Kidney (tissue), 14 donors: ENCODE results near the gene TPP1. TPM values are rescaled to one million over a fixed set of nuclear protein-coding genes. Genes with fewer than 3 reads are reported as not detected.

Source experiments
- DNase-seq, 5 donors: peaks; one replicate each; pipeline ENCODE4 v3.0.0-alpha.2; 2013 to 2020
- FAIRE-seq: peaks from 2 replicates; lab custom pipeline; 2012; peaks lifted over from hg19 to GRCh38; lab: Jason Lieb, UNC
- H3K27ac ChIP-seq, 2 donors: one replicate each; pipeline ENCODE4 v1.7.0; 2013; ENCODE audit warnings: low read depth in 2 of 2, low read length in 2 of 2, inconsistent platforms in 1 of 2
- H3K27me3 ChIP-seq: one replicate; pipeline ENCODE4 v1.7.1; 2013; ENCODE audit warnings: low read length, inconsistent platforms; ENCODE audit not compliant: control insufficient read depth, insufficient read depth
- H3K36me3 ChIP-seq, 3 donors: one replicate each; pipeline versions ENCODE4 v1.7.0 to v1.7.1; 2013; ENCODE audit warnings: low read length in 3 of 3, control low read depth in 1 of 3, inconsistent platforms in 1 of 3; ENCODE audit not compliant: insufficient read depth in 3 of 3, control insufficient read depth in 2 of 3
- H3K4me1 ChIP-seq, 3 donors: one replicate each; pipeline versions ENCODE4 v1.7.0 to v1.7.1; 2013; ENCODE audit warnings: low read length in 3 of 3, inconsistent platforms in 1 of 3, low read depth in 1 of 3; ENCODE audit not compliant: control insufficient read depth in 2 of 3, insufficient read depth in 2 of 3
- H3K4me3 ChIP-seq, 3 donors: one replicate each; pipeline versions ENCODE4 v1.7.0 to v1.8.1; 2013; ENCODE audit warnings: low read length in 3 of 3, control low read depth in 1 of 3, inconsistent platforms in 1 of 3
- H3K9ac ChIP-seq, 3 donors: one replicate each; pipeline versions ENCODE4 v1.7.0 to v1.7.1; 2013; ENCODE audit warnings: low read length in 3 of 3, control low read depth in 1 of 3, inconsistent platforms in 1 of 3
- H3K9me3 ChIP-seq, 3 donors: one replicate each; pipeline versions ENCODE4 v1.7.0 to v1.7.1; 2013; ENCODE audit warnings: low read length in 3 of 3, control low read depth in 1 of 3, inconsistent platforms in 1 of 3; ENCODE audit not compliant: control insufficient read depth in 2 of 3, insufficient read depth in 1 of 3
- intact Hi-C: fragments of 100-400 bp; cut with DNase I; formaldehyde crosslinking; loops from one replicate; pipeline ENCODE4 v1.11.1; 2022
- polyA plus RNA-seq: library from polyadenylated mRNA; stranded (reverse); fragments of 350-450 nt; fragmentation: Illumina TruSeq; extraction: RNeasy Lipid Tissue Mini Kit (QIAGEN cat#74804); gene quantifications from one replicate; pipeline ENCODE4 v1.2.3, GENCODE V29; 2014; ENCODE audit warnings: low read depth, low replicate concordance; ENCODE audit not compliant: insufficient read depth
- total RNA-seq: library from RNA; stranded (reverse); fragmentation: NEBNext Ultra II Directional; extraction: Animal tissue kit (Norgen Biotek cat#: 25700); gene quantifications from one replicate; pipeline ENCODE4 v1.2.1, GENCODE V29; 2021
- TF ChIP-seq, protein P1 (sequence below): IDR thresholded peaks from 3 replicates; pipeline ENCODE4 v1.5.1; 2012; ENCODE audit warnings: mild to moderate bottlenecking, moderate library complexity, borderline replicate concordance; ENCODE audit not compliant: insufficient read depth; ENCODE audit errors: extremely low read depth
- donor health status: control.
- donor health status: control.
- donor health status: control.
- donor health status: control.
- donor health status: control.
- donor health status: DM: yes; HTN: yes; CAD: no.
- donor health status: Normal renal cell carcinoma (clear cell type).

Gene TPP1
- total and polyA plus RNA-seq, 2 donors from 2014 or later, result 84.2 to 115 TPM

DNA sequence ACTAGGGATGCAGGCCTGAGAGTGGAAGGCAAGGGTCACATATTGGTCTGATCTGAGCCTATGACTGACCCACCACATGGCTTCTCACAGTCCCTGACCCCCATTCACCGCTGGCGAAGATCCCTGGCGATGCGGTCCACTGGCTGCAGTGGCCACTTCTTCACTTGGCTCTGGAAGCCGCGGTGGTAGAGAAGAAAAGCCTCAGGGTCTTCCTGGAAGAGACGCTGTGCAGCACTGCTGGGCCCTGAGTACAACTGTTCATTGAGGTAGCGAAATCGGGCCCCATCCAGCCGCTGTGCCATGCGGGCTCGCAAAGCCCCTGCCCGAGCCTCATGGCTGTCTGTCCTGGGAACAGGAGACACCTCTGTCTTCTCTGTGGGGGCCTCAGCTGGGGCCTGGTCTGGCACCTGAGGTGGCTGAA is 18.2 kb downstream of the TPP1 start:
- H3K4me1 ChIP-seq, result peaks cover 3 to 25% (median 10%) of the 10 kb centered on the region in 3 donors
- no peak overlapping the region for H3K4me3 ChIP-seq
- DNase-seq, result peak in 2 of 5 donors; percentile 29 to 54
- TF ChIP-seq, protein P1, sequence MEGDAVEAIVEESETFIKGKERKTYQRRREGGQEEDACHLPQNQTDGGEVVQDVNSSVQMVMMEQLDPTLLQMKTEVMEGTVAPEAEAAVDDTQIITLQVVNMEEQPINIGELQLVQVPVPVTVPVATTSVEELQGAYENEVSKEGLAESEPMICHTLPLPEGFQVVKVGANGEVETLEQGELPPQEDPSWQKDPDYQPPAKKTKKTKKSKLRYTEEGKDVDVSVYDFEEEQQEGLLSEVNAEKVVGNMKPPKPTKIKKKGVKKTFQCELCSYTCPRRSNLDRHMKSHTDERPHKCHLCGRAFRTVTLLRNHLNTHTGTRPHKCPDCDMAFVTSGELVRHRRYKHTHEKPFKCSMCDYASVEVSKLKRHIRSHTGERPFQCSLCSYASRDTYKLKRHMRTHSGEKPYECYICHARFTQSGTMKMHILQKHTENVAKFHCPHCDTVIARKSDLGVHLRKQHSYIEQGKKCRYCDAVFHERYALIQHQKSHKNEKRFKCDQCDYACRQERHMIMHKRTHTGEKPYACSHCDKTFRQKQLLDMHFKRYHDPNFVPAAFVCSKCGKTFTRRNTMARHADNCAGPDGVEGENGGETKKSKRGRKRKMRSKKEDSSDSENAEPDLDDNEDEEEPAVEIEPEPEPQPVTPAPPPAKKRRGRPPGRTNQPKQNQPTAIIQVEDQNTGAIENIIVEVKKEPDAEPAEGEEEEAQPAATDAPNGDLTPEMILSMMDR, result no peak
- no peak overlapping the region for H3K9ac ChIP-seq
- intact Hi-C loops, result no loop called here
- H3K27me3 ChIP-seq, result no peaks in the 10 kb centered on the region
- no peak for FAIRE-seq
- no peak overlapping the region for H3K27ac ChIP-seq
- H3K36me3 ChIP-seq, result peaks cover 3 to 23% (median 21%) of the 10 kb centered on the region in 3 donors
- H3K9me3 ChIP-seq, result no peaks in the 10 kb centered on the region

- H3K4me1 ChIP-seq, result peaks cover under 1 to 17% (median 9%) of the 10 kb centered on the region in 3 donors
- H3K27me3 ChIP-seq, result no peaks in the 10 kb centered on the region
- no peaks in the 10 kb centered on the region for H3K9me3 ChIP-seq
- no peak overlapping the region for H3K9ac ChIP-seq
- TF ChIP-seq, protein P1, result no peak
- FAIRE-seq, result no peak
- no peak overlapping the region for H3K4me3 ChIP-seq
- DNase-seq, result peak in 2 of 5 donors; percentile 36 to 48
- peaks cover 3 to 23% (median 21%) of the 10 kb centered on the region in 3 donors for H3K36me3 ChIP-seq
- intact Hi-C loops, result no loop called here
- H3K27ac ChIP-seq, result peak overlapping the region in 1 of 2 donors; percentile 7
These were observed 19.3 kb downstream of the TPP1 start for GRCh38 chr11:6599881-6600390.

GRCh38 chr11:6599449-6599848 is 19.8 kb downstream of the TPP1 start:
- H3K9ac ChIP-seq, result no peak overlapping the region
- FAIRE-seq, result no peak
- H3K9me3 ChIP-seq, result no peaks in the 10 kb centered on the region
- no peak overlapping the region for H3K27ac ChIP-seq
- intact Hi-C loops, result no loop called here
- H3K36me3 ChIP-seq, result peaks cover 3 to 26% (median 21%) of the 10 kb centered on the region in 3 donors
- TF ChIP-seq, protein P1, result no peak
- H3K4me1 ChIP-seq, result peaks cover 0 to 12% (median 9%) of the 10 kb centered on the region in 3 donors
- DNase-seq, result peak in 1 of 5 donors; percentile 9
- no peaks in the 10 kb centered on the region for H3K27me3 ChIP-seq
- H3K4me3 ChIP-seq, result no peak overlapping the region
